Stimulated activated CD4-positive, alpha-beta T cell treated with anti-CD3 and anti-CD28 coated beads, Interleukin-12 subunit alpha, Interleukin-12 subunit beta, amount 100 ng/mL, for 48 hours (primary cell): ENCODE results near the gene OR4N5.

Experiments
- DNase-seq, 3 donors: peaks; one replicate each; pipeline ENCODE4 v3.0.0-alpha.2; 2020; ENCODE audit warnings: low read depth in 2 of 3, low spot score in 1 of 3

OR4N5 gene

DNA sequence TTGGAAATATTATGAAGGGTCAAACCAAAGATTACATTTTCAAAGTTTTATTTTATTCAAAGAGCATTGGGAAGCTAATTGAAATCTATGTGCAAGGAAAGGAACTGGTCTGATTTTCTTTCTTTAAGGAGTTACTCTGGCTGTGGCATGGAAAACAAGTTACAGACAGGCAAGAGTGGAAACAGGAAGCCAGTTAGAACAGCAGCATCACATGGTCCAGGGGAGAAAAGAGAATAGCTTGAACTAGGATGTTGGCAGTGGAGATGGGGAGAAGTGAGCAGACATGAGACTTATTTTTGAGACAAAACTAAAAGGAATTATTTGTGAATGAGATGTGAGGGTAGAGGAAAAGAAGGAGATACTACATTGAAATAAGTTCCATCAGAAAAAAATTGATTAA lies 55.5 kb downstream of the OR4N5 start:
- DNase-seq: no peak
